ENCODE results near the gene DEPP1. TPM values are rescaled to one million over a fixed set of nuclear protein-coding genes. Genes with fewer than 3 reads are reported as not detected.

Gene DEPP1
- total and polyA plus RNA-seq, 2 of the 13 experiments (the other 11 are each of a cell fraction or from before 2014, with no cell fraction given) = 14.8 to 270 TPM

DNA sequence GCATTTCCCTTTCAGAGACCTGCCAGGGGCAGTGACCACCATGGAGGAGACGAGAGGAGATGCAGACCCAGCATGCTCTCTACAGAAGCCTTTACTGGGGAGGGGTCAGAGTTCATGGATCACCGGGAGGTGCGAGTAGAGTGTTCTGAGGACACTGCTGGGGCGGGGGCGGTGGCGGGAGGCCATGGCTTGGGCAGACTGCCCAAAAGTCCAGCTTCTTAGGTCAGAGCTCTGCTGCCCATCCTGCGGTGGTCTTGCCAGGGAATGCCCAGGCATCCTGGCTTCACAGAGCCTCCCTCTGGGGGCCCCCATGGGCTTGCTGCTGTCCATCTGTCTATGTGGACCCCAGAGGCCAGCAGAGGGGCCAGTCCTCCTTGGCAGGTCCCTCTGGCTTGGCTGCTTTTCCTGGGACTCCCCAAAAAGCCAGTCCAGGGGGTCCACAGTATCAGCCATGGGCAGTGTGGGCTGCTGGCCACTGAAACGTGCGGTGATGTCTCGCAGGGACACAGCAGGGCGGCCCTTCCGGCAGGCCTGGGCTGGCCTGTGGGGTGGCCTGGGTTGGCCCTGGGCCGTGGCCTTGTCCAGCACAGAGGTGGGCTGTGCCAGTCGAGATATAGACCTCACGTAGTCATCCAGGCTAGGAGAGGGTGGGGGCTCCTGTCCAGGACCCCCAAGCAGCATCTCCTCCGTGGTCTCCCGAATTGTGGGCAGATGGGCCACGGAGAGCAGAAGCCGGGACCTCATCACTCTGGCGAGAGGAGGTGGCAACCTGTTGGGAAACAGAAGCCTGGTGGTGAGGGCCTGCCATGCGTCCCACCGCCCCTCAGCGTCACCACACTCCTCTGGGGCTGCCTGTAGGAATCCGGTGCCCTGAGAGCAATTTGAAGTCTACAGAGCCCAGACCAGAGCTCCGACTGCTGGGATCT, 1.1 kb downstream of the DEPP1 start (continued):
- TF ChIP-seq, protein P1, sequence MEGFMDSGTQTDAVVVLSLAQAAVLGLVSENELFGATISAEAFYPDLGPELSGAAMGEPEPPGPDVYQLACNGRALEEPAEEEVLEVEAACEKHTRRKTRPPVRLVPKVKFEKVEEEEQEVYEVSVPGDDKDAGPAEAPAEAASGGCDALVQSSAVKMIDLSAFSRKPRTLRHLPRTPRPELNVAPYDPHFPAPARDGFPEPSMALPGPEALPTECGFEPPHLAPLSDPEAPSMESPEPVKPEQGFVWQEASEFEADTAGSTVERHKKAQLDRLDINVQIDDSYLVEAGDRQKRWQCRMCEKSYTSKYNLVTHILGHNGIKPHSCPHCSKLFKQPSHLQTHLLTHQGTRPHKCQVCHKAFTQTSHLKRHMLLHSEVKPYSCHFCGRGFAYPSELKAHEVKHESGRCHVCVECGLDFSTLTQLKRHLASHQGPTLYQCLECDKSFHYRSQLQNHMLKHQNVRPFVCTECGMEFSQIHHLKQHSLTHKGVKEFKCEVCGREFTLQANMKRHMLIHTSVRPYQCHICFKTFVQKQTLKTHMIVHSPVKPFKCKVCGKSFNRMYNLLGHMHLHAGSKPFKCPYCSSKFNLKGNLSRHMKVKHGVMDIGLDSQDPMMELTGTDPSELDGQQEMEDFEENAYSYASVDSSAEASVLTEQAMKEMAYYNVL (CRISPR knock-in tag; IDR thresholded peaks at IDR 0.05; ENCODE audit: borderline replicate concordance) = no peak
- TF ChIP-seq ZNF501 (CRISPR knock-in tag; IDR thresholded peaks at IDR 0.05) (peak; percentile 40; the same call in 1 of the 2 replicates), ASH2L (IDR thresholded peaks at IDR 0.05; ENCODE audit: insufficient read length, low read depth, low read length) (no peak), HIVEP1 (CRISPR knock-in tag; IDR thresholded peaks at IDR 0.05) (no peak), RFXANK (CRISPR knock-in tag; IDR thresholded peaks at IDR 0.05) (0 out of 2 replicates have a peak, but pooled peaks have one; percentile 26), ZNF7 (CRISPR knock-in tag; IDR thresholded peaks at IDR 0.05) (no peak), ZNF570 (CRISPR knock-in tag; IDR thresholded peaks at IDR 0.05; ENCODE audit: borderline replicate concordance) (no peak), REL (CRISPR knock-in tag; conservative IDR thresholded peaks at IDR 0.05) (0 out of 2 replicates have a peak, but pooled peaks have one; percentile 37), CREB1 (IDR thresholded peaks at IDR 0.05) (no peak), CREB1 (CRISPR knock-in tag; IDR thresholded peaks at IDR 0.05) (no peak), ZNF83 (CRISPR knock-in tag; IDR thresholded peaks at IDR 0.05; ENCODE audit: borderline replicate concordance) (peak; percentile 3; the same call in 1 of the 2 replicates), ZNF207 (IDR thresholded peaks at IDR 0.05; ENCODE audit: borderline replicate concordance) (no peak)
- TF ChIP-seq, protein P2, sequence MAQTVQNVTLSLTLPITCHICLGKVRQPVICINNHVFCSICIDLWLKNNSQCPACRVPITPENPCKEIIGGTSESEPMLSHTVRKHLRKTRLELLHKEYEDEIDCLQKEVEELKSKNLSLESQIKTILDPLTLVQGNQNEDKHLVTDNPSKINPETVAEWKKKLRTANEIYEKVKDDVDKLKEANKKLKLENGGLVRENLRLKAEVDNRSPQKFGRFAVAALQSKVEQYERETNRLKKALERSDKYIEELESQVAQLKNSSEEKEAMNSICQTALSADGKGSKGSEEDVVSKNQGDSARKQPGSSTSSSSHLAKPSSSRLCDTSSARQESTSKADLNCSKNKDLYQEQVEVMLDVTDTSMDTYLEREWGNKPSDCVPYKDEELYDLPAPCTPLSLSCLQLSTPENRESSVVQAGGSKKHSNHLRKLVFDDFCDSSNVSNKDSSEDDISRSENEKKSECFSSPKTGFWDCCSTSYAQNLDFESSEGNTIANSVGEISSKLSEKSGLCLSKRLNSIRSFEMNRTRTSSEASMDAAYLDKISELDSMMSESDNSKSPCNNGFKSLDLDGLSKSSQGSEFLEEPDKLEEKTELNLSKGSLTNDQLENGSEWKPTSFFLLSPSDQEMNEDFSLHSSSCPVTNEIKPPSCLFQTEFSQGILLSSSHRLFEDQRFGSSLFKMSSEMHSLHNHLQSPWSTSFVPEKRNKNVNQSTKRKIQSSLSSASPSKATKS (CRISPR knock-in tag; IDR thresholded peaks at IDR 0.05) = peak; percentile 77; the same call in 1 of the 2 replicates
- TF ChIP-seq, protein P3, sequence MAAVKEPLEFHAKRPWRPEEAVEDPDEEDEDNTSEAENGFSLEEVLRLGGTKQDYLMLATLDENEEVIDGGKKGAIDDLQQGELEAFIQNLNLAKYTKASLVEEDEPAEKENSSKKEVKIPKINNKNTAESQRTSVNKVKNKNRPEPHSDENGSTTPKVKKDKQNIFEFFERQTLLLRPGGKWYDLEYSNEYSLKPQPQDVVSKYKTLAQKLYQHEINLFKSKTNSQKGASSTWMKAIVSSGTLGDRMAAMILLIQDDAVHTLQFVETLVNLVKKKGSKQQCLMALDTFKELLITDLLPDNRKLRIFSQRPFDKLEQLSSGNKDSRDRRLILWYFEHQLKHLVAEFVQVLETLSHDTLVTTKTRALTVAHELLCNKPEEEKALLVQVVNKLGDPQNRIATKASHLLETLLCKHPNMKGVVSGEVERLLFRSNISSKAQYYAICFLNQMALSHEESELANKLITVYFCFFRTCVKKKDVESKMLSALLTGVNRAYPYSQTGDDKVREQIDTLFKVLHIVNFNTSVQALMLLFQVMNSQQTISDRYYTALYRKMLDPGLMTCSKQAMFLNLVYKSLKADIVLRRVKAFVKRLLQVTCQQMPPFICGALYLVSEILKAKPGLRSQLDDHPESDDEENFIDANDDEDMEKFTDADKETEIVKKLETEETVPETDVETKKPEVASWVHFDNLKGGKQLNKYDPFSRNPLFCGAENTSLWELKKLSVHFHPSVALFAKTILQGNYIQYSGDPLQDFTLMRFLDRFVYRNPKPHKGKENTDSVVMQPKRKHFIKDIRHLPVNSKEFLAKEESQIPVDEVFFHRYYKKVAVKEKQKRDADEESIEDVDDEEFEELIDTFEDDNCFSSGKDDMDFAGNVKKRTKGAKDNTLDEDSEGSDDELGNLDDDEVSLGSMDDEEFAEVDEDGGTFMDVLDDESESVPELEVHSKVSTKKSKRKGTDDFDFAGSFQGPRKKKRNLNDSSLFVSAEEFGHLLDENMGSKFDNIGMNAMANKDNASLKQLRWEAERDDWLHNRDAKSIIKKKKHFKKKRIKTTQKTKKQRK (IDR thresholded peaks at IDR 0.05; ENCODE audit: low read length) = no peak
- TF ChIP-seq, protein P4, sequence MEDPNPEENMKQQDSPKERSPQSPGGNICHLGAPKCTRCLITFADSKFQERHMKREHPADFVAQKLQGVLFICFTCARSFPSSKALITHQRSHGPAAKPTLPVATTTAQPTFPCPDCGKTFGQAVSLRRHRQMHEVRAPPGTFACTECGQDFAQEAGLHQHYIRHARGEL (CRISPR knock-in tag; IDR thresholded peaks at IDR 0.05) = no peak
- TF ChIP-seq, protein P5, sequence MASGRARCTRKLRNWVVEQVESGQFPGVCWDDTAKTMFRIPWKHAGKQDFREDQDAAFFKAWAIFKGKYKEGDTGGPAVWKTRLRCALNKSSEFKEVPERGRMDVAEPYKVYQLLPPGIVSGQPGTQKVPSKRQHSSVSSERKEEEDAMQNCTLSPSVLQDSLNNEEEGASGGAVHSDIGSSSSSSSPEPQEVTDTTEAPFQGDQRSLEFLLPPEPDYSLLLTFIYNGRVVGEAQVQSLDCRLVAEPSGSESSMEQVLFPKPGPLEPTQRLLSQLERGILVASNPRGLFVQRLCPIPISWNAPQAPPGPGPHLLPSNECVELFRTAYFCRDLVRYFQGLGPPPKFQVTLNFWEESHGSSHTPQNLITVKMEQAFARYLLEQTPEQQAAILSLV (CRISPR knock-in tag; IDR thresholded peaks at IDR 0.05; ENCODE audit: borderline replicate concordance) = peak; percentile 11; the same call in 1 of the 2 replicates
- TF ChIP-seq, protein P6, sequence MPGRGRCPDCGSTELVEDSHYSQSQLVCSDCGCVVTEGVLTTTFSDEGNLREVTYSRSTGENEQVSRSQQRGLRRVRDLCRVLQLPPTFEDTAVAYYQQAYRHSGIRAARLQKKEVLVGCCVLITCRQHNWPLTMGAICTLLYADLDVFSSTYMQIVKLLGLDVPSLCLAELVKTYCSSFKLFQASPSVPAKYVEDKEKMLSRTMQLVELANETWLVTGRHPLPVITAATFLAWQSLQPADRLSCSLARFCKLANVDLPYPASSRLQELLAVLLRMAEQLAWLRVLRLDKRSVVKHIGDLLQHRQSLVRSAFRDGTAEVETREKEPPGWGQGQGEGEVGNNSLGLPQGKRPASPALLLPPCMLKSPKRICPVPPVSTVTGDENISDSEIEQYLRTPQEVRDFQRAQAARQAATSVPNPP (CRISPR knock-in tag; IDR thresholded peaks at IDR 0.05) = no peak; the same call in 1 of the 2 replicates
